Measurements from ENCODE around the gene UVRAG. TPM values are rescaled to one million over a fixed set of nuclear protein-coding genes. Genes with fewer than 3 reads are reported as not detected.

UVRAG gene
- total RNA-seq, 2 experiments from 2014 or later, result 16.5 to 19.5 TPM

DNA sequence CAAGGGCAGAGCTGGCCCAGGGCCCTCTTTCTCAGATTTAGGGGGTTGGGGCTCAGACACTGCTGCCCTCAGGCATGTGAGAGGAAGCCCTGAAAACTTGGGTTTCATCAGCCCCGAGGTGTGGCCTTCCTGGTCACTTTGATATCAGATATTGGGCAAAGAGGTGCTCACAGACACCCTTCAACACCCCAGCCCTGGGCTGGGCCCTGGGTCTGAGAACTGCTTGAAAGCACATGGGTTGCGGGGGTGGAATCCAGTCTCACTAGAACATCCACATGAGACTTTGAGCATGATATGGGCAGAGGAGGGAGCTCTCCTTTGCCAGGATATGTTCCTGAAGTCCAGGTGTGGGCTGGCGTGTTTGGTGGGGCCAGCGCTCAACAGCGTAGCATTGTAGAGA lies 36.0 kb upstream of the UVRAG start:
- Histone ChIP-seq H3K4me1 (ENCODE audit: insufficient read depth, low read length) (peaks cover 14% of the 10 kb centered on the region), H3K27me3 (ENCODE audit: control insufficient read depth in 1 of 2, insufficient read depth in 2 of 2, low read length in 2 of 2) (no peaks in the 10 kb centered on the region), H3K4me3 (ENCODE audit: low read length) (no peak overlapping the region), H3K27ac (ENCODE audit: low read depth in 1 of 2, low read length in 2 of 2) (no peak overlapping the region), H3K9me3 (ENCODE audit: control insufficient read depth in 1 of 2, insufficient read depth in 1 of 2, low read length in 2 of 2) (no peaks in the 10 kb centered on the region), H3K36me3 (ENCODE audit: insufficient read depth, low read length) (no peaks in the 10 kb centered on the region)
- intact Hi-C loops (cut with DNase I, micrococcal nuclease), result no loop called here
- H3K27ac Mint-ChIP-seq, result no peak overlapping the region
- H3K36me3 Mint-ChIP-seq (ENCODE audit: low read depth), result no peaks in the 10 kb centered on the region
- POLR2A ChIA-PET, result interaction anchor here (0.7 kb wide), 1 partner anchor 66 kb away, joined by 3 read pairs; no protein-coding TSS in a partner anchor
- H3K4me1 Mint-ChIP-seq (ENCODE audit: low read depth), result no peaks in the 10 kb centered on the region
- no peaks in the 10 kb centered on the region for H3K27me3 Mint-ChIP-seq
- no peak overlapping the region for H3K4me3 Mint-ChIP-seq
- no peak for ATAC-seq (ENCODE audit: poor library complexity)
- no peak for DNase-seq
- TF ChIP-seq, protein P1, sequence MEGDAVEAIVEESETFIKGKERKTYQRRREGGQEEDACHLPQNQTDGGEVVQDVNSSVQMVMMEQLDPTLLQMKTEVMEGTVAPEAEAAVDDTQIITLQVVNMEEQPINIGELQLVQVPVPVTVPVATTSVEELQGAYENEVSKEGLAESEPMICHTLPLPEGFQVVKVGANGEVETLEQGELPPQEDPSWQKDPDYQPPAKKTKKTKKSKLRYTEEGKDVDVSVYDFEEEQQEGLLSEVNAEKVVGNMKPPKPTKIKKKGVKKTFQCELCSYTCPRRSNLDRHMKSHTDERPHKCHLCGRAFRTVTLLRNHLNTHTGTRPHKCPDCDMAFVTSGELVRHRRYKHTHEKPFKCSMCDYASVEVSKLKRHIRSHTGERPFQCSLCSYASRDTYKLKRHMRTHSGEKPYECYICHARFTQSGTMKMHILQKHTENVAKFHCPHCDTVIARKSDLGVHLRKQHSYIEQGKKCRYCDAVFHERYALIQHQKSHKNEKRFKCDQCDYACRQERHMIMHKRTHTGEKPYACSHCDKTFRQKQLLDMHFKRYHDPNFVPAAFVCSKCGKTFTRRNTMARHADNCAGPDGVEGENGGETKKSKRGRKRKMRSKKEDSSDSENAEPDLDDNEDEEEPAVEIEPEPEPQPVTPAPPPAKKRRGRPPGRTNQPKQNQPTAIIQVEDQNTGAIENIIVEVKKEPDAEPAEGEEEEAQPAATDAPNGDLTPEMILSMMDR (IDR thresholded peaks at IDR 0.05), result no peak
- CTCF ChIA-PET, result no interaction called here
- H3K9me3 Mint-ChIP-seq, result no peaks in the 10 kb centered on the region

DNA sequence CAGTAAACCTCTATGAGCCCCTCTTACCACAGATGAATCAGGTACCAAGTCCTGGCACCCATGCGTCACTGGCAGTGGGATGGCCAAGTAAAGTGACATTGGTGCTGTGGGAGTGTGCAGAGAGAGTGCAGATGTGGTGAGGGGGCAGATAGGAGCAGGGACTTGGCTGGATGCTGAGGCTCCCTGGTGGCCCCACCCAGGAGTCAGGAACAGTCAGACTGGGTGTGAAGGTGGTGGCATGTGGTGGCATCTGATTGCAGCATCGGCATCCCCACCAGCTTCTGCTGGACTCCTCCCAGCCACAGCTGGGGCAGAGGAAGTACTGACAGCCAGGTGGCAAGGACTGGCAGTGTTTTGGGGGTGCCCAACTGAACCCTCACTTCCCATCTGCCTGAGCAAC lies 35.0 kb upstream of the UVRAG start:
- Mint-ChIP-seq H3K4me1 (ENCODE audit: low read depth) (no peaks in the 10 kb centered on the region), H3K36me3 (ENCODE audit: low read depth) (no peaks in the 10 kb centered on the region), H3K27me3 (no peaks in the 10 kb centered on the region), H3K27ac (no peak overlapping the region), H3K9me3 (no peaks in the 10 kb centered on the region), H3K4me3 (no peak overlapping the region)
- intact Hi-C loops (cut with DNase I, micrococcal nuclease), result no loop called here
- Histone ChIP-seq H3K9me3 (ENCODE audit: control insufficient read depth in 1 of 2, insufficient read depth in 1 of 2, low read length in 2 of 2) (no peaks in the 10 kb centered on the region), H3K4me1 (ENCODE audit: insufficient read depth, low read length) (peaks cover 11% of the 10 kb centered on the region), H3K36me3 (ENCODE audit: insufficient read depth, low read length) (no peaks in the 10 kb centered on the region), H3K27ac (ENCODE audit: low read depth in 1 of 2, low read length in 2 of 2) (no peak overlapping the region), H3K4me3 (ENCODE audit: low read length) (no peak overlapping the region), H3K27me3 (ENCODE audit: control insufficient read depth in 1 of 2, insufficient read depth in 2 of 2, low read length in 2 of 2) (no peaks in the 10 kb centered on the region)
- no peak for ATAC-seq (ENCODE audit: poor library complexity)
- TF ChIP-seq, protein P1 (IDR thresholded peaks at IDR 0.05), result no peak
- POLR2A ChIA-PET, result no interaction called here
- DNase-seq, result no peak
- CTCF ChIA-PET, result no interaction called here

- no peak overlapping the region for H3K4me3 ChIP-seq (ENCODE audit: low read length)
- Mint-ChIP-seq H3K27ac (no peak overlapping the region), H3K4me3 (no peak overlapping the region), H3K27me3 (no peaks in the 10 kb centered on the region), H3K9me3 (no peaks in the 10 kb centered on the region), H3K4me1 (ENCODE audit: low read depth) (no peaks in the 10 kb centered on the region), H3K36me3 (ENCODE audit: low read depth) (no peaks in the 10 kb centered on the region)
- H3K27ac ChIP-seq (ENCODE audit: low read depth in 1 of 2, low read length in 2 of 2), result no peak overlapping the region
- TF ChIP-seq, protein P1 (IDR thresholded peaks at IDR 0.05), result no peak
- CTCF ChIA-PET, result no interaction called here
- no peak for DNase-seq
- no peaks in the 10 kb centered on the region for H3K9me3 ChIP-seq (ENCODE audit: control insufficient read depth in 1 of 2, insufficient read depth in 1 of 2, low read length in 2 of 2)
- no peak for ATAC-seq (ENCODE audit: poor library complexity)
- no peaks in the 10 kb centered on the region for H3K36me3 ChIP-seq (ENCODE audit: insufficient read depth, low read length)
- no peaks in the 10 kb centered on the region for H3K27me3 ChIP-seq (ENCODE audit: control insufficient read depth in 1 of 2, insufficient read depth in 2 of 2, low read length in 2 of 2)
- POLR2A ChIA-PET, result no interaction called here
- H3K4me1 ChIP-seq (ENCODE audit: insufficient read depth, low read length), result peaks cover 11% of the 10 kb centered on the region
- intact Hi-C loops (cut with DNase I, micrococcal nuclease), result no loop called here
Measured at GRCh38 chr11:75780888-75781287, 34.1 kb upstream of the UVRAG start.

All from CD4-positive, alpha-beta T cell (primary cell).